ENCODE measurements around the gene C7orf25.

The C7orf25 gene

GRCh38 chr7:42911454-42912447 is at the start of gene C7orf25:
Gene C7orf25, minus strand, starts transcription at chr7:42912070. Its CDS starts 1,170 bp downstream, at chr7:42910900.
- peak; percentile 92 for DNase-seq

- no peak for DNase-seq
Measured at GRCh38 chr7:42961170-42961569, 49.3 kb upstream of the C7orf25 start.

GRCh38 chr7:42960762-42961161 is 48.9 kb upstream of the C7orf25 start:
- DNase-seq = no peak

DNA sequence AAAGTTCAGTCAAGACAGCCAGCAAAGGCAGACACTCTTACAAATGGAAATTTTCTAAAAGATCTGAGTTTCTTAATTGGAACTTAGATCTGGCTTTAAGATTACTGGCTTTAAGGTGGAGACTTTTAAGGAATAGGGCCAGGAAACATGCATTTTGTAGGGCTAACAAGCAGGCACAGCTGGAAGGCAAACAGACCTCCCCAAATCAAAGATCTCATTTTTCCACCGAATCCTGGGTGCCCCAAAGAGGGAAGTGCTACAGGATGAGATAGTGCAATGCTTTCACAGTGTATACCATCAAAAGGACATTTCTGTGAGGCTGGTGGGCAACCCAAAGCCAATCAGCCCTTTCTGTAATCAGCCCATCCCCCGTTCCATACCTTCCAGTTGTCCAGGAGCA is 47.7 kb upstream of the C7orf25 start:
- DNase-seq = no peak

DNA sequence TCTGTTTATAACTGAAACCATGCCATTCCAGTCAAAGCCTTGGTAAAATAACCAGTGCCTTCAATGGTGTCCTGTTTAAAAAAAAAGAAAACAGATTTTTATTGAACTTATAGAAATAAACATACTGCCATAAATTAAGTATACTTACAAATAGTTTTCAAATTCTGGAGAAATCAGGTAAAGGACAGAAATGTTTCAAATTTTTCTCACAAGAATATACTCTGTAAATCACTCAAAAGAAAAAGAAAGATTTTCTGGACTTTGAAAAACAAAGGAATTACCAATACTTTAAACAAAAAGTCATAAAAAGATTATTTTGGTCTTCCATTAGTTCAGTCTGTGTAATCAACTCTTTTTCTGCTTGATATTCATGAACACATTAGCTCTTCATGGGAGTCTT is 44.2 kb upstream of the C7orf25 start:
- no peak for DNase-seq

DNA sequence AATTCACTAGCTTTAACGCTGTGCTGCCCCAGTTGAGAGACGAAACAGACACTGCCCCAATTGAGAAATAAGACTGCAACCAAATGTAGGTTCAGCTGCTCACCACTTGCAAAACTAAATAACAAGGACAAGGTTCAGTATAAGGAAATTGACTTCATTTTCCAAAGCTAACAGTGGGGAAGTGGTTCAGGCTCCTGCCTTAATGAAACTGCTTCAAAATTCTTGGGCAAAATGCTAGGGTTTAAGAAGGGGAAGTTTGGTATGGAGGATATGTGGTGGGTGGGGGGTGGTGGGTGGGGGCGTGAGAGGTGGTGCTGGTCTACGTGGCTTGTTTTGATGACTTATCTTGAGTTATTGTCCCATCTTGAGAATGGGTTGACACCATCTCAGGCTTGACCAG is 42.1 kb upstream of the C7orf25 start:
- no peak for DNase-seq

DNA sequence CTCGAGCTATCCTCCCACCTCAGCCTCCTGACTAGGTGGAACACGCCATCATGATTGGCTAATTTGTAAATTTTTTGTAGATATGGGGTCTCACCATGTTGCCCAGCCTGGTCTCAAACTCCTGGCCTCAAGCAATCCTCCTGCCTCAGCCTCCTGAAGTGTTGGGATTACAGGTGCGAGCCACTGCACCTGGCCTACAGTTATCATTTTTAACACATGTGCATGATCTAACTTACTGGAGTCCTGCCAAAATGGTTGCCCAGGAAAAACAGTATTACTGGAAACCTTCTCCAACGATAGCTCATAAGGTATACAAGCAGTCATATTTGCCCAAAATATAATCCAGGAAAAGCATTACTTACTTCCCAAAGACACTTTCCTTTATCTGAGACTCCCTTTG is 40.5 kb upstream of the C7orf25 start:
- no peak for DNase-seq

GRCh38 chr7:42950417-42950816 is 38.5 kb upstream of the C7orf25 start:
- DNase-seq = no peak

- DNase-seq = no peak
Measured at GRCh38 chr7:42947521-42947920, 35.7 kb upstream of the C7orf25 start.

DNA sequence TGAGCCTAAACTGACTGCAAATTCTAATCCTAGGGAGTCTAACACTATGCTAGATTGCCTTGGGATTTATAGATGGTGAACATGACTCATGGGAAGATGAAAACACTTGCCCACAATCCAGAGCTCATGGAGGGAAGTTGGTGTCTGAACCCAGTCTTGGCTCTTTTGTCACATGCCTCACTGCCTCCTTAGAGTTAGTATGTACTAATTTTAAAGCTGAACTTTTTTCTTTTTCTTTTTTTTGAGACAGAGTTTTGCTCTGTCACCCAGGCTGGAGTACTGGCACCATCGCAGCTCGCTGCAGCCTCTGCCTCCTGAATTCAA is 34.7 kb upstream of the C7orf25 start:
- DNase-seq = no peak

GRCh38 chr7:42945821-42946626 is 34.2 kb upstream of the C7orf25 start:
- no peak for DNase-seq

DNA sequence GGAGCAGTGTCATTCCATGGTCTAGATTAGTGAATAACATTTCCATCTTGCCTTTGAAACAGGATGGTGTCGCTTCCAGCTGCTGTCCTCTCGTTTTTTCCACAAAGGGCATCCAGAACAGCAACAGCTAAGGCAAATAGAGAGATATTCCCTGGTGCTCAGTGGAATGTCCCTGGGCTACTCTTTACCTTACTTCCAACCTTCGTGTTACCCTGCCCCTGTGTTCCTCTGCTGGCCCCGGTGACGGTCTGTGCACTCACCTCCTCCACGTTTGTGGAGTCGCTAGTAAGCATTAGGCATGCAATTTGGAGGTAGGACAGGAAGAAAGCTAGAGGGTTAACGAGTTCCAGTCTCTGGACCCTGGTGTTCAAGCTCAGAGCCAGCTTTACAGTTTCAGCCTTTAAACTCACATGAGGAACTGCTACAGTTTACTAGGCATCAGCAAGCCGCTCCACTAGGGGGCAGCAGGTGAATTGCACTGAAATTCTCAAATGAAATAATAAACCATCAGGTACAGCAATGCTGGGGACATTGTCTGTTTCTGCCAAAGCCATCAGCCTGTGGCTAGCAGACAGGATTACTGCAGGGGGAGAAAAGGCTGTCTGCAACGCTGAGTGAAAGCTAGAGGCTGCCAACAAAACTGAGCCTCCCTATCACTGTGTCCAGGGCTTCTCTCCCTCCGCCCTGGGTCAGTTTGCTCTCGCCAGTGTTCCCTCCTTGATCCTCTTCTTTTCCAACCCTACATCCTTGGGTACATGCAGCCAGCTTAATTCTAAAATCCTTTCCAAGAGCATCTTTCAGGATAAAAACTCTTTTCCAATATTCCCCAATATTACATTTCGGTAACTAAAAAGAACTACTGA is 29.3 kb upstream of the C7orf25 start:
- DNase-seq = no peak

GRCh38 chr7:42939457-42940240 is 27.8 kb upstream of the C7orf25 start:
- DNase-seq = no peak

GRCh38 chr7:42935861-42936260 is 24.0 kb upstream of the C7orf25 start:
- DNase-seq = no peak

DNA sequence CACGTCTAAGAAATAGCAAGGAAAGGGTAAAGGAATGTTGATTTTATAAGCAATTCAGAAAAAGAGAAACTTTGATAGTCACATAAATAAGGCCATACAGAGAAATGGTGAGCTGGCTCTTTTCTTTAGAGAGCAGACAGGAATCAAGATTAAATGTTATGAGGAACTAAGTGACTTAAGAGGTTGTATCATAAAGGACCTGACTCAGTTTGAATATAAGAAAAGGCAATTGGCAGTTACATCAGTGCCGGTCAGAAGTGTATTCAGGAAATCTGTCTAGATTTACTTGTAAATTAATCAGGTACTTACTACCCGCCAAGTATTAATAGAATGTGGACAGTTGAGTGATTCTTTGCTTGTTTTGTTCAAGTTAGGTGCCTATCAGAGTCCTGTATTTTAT is 22.4 kb upstream of the C7orf25 start:
- DNase-seq = no peak

- DNase-seq = no peak
Measured at GRCh38 chr7:42932811-42933591, 21.1 kb upstream of the C7orf25 start.

DNA sequence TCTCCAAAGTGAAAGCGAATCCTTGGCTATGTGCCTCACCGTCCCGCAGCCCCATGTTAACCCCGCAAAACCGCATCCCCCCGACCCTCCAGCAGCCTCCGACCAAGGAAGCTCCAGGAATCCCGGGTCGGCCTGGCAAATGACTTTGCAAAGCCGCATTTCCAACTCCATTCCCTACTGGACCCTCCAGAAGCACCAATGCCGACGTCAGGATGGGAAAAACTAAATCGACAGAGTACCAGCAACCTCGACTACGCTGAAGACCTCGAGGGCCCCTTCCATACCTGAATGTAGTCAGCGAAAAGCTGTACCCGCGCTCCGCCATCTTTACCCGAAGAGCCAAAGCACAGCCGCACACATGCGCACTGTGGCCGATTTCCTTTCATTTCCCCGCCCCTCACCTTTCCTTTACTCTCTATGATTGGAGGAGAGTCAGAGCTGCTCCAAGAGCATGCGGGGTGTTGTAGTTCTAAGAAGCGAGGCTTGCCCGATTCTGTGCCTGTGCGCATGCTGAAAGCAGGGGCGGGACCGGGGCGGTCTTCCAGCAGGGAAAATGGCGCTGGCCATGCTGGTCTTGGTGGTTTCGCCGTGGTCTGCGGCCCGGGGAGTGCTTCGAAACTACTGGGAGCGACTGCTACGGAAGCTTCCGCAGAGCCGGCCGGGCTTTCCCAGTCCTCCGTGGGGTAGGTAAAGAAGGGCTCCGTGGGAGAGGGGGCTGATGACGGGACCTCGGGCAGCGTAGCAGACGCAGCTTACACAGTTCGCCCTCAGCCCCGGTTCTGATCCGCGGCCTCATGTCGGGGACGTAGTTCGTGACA is 20.2 kb upstream of the C7orf25 start, which contains the start of the genes MRPL32 and PSMA2:
Gene MRPL32 (plus strand): TSS at position 543 of the 818 bp plus-strand sequence. CDS start 11 bp downstream, at position 554.
Gene PSMA2 (minus strand): TSS at position 341 of the 818 bp plus-strand sequence. CDS start 16 bp downstream, at position 325.
- peak; percentile 92 for DNase-seq

- DNase-seq = no peak
Measured at GRCh38 chr7:42931447-42931833, 19.6 kb upstream of the C7orf25 start.

GRCh38 chr7:42930889-42931288 is 19.0 kb upstream of the C7orf25 start:
- no peak for DNase-seq

GRCh38 chr7:42929449-42929848 is 17.6 kb upstream of the C7orf25 start:
- no peak for DNase-seq

All from GOT3 (cell line).